ENCODE results near the gene ADGRG2.
"Not testable (repeated sequence)": the region's sequence is repeated elsewhere in the genome, so short reads cannot be mapped to it uniquely, and the experiment has no call there.

ADGRG2 gene

GRCh38 chrX:19089555-19090040 lies 32.7 kb downstream of the ADGRG2 start:
- no peak overlapping the region for H3K4me3 ChIP-seq (ENCODE audit: low read depth, low read length)
- no peak for DNase-seq (ENCODE audit: low read depth)

- H3K4me3 ChIP-seq (ENCODE audit: low read depth, low read length): no peak overlapping the region
- DNase-seq (ENCODE audit: low read depth): no peak
Observed at GRCh38 chrX:19086102-19086772, 36.0 kb downstream of the ADGRG2 start.

DNA sequence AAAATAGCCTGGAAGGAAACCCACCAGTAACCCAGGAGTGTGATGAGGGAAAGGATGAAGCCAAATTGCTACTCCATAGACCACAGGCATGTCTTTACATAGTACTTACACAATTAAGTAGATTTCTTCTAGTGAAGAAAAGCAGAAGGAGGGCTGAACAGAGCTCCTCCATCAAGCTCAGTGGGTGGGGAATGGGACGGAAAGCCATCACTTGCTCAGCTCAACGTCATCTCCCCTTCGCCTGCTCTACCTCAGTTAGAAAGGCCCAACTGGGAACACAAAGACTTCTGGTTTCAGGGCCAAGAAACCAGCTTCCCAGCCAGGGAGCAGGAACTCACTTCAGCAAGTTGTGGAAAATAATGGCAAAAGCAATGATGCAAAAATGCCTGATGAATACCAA lies 36.6 kb downstream of the ADGRG2 start:
- DNase-seq (ENCODE audit: low read depth): no peak
- H3K4me3 ChIP-seq (ENCODE audit: low read depth, low read length): no peak overlapping the region

- no peak overlapping the region for H3K4me3 ChIP-seq (ENCODE audit: low read depth, low read length)
- DNase-seq (ENCODE audit: low read depth): no peak
Observed at GRCh38 chrX:19075754-19076153, 46.5 kb downstream of the ADGRG2 start.

- DNase-seq (ENCODE audit: low read depth): no peak
- H3K4me3 ChIP-seq (ENCODE audit: low read depth, low read length): no peak overlapping the region
Observed at GRCh38 chrX:19072372-19072771, 49.9 kb downstream of the ADGRG2 start.

GRCh38 chrX:19070555-19070994 lies 51.7 kb downstream of the ADGRG2 start:
- DNase-seq (ENCODE audit: low read depth): no peak

DNA sequence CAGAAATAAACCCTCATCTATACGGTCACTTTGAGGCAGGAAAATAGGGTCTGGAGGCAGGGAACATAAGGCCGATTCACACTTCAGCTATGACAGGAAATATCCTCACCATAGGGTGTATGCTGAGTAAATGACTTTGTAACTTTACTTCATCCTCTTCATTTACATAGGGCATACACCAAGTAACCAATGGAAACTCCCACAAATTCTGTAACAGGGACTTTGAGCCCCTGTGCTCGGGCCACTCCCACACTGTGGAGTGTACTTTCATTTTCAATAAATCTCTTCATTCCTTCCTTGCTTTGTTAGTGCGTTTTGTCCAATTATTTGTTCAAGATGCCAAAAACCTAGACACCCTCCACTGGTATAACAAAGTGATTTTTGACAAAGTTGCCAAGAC lies 55.3 kb downstream of the ADGRG2 start:
- not testable (repeated sequence) for H3K4me3 ChIP-seq (ENCODE audit: low read depth, low read length); DNase-seq (ENCODE audit: low read depth)

More at GRCh38 chrX:19070555-19070994, 51.7 kb downstream of the ADGRG2 start:
- H3K4me3 ChIP-seq (ENCODE audit: low read depth, low read length): no peak overlapping the region

DNA sequence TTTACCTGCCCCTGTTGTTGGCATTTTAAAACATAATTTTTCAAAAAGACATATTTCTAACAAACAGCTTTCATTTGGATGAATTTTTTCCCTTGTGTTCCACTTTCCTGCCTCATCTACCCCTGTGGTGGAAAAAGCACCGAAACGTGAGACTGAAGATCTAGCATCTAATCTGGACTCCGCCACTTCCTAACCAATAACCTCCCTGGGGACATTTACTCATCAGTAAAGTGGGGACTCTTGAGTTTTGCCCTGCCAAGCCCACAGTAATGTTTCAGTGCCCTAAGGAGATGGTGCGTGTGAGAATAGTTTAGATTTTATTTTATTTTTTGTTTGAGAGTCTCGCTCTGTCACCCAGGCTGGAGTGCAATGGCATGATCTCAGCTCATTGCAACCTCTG lies 56.7 kb downstream of the ADGRG2 start:
- no peak for DNase-seq (ENCODE audit: low read depth)
- no peak overlapping the region for H3K4me3 ChIP-seq (ENCODE audit: low read depth, low read length)

GRCh38 chrX:19064175-19064574 lies 58.1 kb downstream of the ADGRG2 start:
- no peak overlapping the region for H3K4me3 ChIP-seq (ENCODE audit: low read depth, low read length)
- DNase-seq (ENCODE audit: low read depth): peak; percentile 67

GRCh38 chrX:19063030-19063429 lies 59.2 kb downstream of the ADGRG2 start:
- peak; percentile 39 for DNase-seq (ENCODE audit: low read depth)
- H3K4me3 ChIP-seq (ENCODE audit: low read depth, low read length): no peak overlapping the region

GRCh38 chrX:19059067-19059466 lies 63.2 kb downstream of the ADGRG2 start:
- no peak overlapping the region for H3K4me3 ChIP-seq (ENCODE audit: low read depth, low read length)
- no peak for DNase-seq (ENCODE audit: low read depth)

- no peak overlapping the region for H3K4me3 ChIP-seq (ENCODE audit: low read depth, low read length)
- no peak for DNase-seq (ENCODE audit: low read depth)
Observed at GRCh38 chrX:19057856-19058255, 64.4 kb downstream of the ADGRG2 start.

DNA sequence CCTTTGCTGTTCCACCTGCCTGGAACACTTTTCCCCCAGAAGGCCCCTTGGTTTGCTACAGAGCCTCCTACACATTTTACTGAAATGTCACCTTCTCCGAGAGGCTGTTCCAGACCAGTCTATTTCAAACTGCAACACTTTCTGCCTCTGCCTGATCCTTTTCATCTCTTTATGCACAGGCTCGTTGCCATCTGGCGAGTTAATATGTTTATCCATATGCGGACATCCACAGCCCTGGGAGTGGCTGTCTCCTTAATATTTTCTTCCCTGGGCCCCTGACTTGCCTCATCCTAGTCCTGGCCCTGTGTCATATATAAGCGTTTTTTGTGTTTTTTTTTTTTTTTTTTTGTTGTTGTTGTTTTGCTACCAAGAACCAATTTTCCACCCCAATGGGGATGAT lies 73.2 kb downstream of the ADGRG2 start:
- H3K4me3 ChIP-seq (ENCODE audit: low read depth, low read length): no peak overlapping the region
- no peak for DNase-seq (ENCODE audit: low read depth)

GRCh38 chrX:19046343-19047215 lies 75.7 kb downstream of the ADGRG2 start:
- no peak overlapping the region for H3K4me3 ChIP-seq (ENCODE audit: low read depth, low read length)
- DNase-seq (ENCODE audit: low read depth): peak; percentile 35

DNA sequence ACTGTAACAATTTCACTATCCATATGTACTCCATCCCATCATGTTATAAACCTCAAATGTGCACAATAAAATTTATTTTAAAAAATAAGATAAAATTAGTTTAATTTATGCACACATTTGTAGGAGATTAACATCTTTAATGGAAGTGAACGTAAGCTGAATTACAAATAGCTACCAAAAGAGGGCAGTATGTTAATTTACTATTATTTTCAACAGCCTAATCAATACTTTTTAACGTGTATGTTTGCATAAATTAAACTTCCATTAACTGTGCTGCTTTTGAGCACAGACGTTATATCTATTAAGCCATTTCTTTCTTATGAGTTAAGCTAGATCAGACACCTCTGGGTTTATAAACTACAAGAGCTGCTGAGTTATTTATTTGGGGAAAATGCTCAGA lies 81.9 kb downstream of the ADGRG2 start:
- H3K4me3 ChIP-seq (ENCODE audit: low read depth, low read length): no peak overlapping the region
- DNase-seq (ENCODE audit: low read depth): no peak

DNA sequence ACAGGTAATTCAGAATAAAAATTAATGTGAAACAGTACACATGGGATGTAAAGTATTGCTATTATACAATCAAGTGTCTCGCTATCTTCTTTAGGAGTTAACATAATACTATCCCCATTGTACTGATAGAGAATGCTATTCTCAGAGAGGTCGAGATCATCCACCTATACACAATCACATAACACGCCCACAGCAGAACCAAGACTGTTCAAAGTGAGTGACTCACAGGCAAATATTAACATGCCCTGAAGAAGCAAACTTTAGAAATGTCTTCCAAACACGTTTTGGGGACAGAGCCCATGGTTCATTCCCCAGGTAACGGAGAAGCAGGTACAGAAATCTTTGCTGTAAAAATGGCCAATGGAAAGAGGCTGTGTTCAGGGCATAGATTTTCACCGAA lies 88.2 kb downstream of the ADGRG2 start:
- H3K4me3 ChIP-seq (ENCODE audit: low read depth, low read length): no peak overlapping the region
- DNase-seq (ENCODE audit: low read depth): no peak

DNA sequence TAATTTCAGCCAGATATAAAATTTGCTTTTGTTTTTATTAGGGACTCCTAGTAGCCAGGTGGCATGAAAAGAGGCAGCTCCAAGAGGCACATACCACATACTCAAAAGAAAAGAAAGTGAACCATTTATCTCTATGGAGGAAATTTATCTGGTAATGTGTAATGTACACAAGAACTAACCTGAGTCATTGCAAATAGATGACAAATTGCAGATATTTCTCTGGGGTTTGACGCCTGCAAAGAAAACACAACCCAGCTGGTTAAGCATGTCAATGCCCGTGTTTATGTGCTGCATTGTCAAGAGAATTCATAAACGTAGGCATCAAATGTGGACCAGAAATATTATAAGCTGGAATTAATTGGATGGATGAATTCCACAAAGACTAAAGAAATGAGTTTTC lies 91.5 kb downstream of the ADGRG2 start:
- no peak overlapping the region for H3K4me3 ChIP-seq (ENCODE audit: low read depth, low read length)
- no peak for DNase-seq (ENCODE audit: low read depth)

DNA sequence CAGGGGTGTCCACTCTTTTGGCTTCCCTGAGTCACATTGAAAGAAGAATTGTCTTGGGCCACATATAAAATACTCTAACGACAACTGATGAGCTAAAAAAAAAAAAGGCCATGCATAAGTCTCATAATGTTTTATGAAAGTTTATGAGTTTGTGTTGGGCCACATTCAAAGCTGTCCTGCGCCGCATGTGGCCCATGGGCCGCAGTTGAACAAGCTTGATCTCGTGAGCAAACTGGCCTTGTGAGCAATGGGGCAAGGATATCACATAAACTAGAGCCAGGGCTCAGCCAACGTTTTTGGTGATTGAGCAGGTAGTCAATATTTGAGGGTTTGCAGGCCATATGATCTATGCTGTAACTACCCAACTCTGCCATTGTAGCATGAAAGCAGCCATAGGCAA lies 93.7 kb downstream of the ADGRG2 start:
- H3K4me3 ChIP-seq (ENCODE audit: low read depth, low read length): no peak overlapping the region
- no peak for DNase-seq (ENCODE audit: low read depth)

DNA sequence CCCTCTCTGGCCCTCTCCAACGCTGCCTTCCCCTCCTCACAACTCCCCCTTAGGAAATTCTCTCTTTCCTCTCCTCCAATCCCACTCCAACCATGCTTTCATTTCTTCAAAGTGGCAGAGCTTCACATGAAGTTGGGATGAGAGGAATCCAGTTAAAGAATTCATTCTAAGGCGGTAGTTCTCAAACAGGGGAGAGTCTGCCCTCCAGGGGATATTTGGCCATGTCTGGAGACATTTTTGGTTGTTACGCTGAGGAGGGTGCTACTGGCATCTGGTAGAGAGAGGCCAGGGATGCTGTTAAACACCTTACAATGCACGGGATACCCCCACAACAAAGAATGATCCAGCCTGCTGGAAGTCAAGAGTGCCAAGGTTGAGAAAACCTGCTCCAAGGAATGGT lies 97.9 kb downstream of the ADGRG2 start:
- H3K4me3 ChIP-seq (ENCODE audit: low read depth, low read length): no peak overlapping the region
- no peak for DNase-seq (ENCODE audit: low read depth)

DNA sequence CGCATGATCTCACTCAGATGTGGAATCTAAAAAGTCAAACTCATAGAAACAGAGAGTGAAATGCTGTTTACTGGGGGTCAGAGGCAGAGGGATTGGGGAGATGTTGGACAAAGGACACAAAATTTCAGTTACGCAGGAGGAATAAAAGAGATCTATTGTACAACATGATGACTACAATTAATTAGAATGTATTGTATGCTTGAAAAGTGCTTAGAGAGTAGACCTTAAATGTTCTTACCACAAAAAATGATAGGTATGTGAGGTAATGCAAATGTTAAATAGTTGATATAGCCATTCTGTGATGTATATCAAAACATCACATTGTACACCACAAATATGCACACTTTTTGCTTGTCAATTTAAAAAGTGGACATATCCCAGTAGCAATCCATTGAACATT lies 102.3 kb downstream of the ADGRG2 start:
- H3K4me3 ChIP-seq (ENCODE audit: low read depth, low read length): no peak overlapping the region
- no peak for DNase-seq (ENCODE audit: low read depth)

DNA sequence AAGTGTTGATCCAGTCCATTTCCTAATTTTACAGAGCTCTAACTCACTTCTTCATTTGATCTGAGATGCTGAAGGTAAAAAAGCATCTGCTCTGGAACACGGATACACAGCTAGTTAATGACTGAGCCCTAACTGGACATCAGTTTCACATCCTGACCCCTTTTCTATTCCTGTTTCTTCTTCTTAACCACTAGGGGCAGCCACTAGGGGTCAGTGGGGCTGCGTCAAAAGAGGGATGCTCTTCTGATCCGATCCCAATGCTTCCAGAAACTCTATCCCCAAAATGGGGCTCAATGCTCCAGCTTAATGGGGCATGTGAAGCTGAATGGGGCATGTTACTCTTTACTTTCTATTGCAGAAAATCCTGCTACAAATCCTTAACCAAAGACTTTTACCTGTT lies 105.0 kb downstream of the ADGRG2 start:
- no peak overlapping the region for H3K4me3 ChIP-seq (ENCODE audit: low read depth, low read length)
- DNase-seq (ENCODE audit: low read depth): no peak

Data from skeletal muscle cell (primary cell).